Omental fat pad (tissue), 4 donors: ENCODE results near the gene ANKMY1. TPM values are rescaled to one million over a fixed set of nuclear protein-coding genes. Genes with fewer than 3 reads are reported as not detected.

Experiments used
- ATAC-seq: fragments of 150-250 bp; one replicate; pipeline ENCODE4 v1.9.1; 2016; ENCODE audit warnings: mild to moderate bottlenecking, moderate library complexity; ENCODE audit not compliant: low FRiP score
- DNase-seq: peaks from one replicate; pipeline ENCODE4 v3.0.0-alpha.2; 2019; ENCODE audit warnings: low spot score
- CTCF ChIP-seq, 3 donors: fragments of 450-650 bp; IDR thresholded peaks; one replicate each; pipeline ENCODE4 v1.5.1; 2016 to 2017; ENCODE audit warnings: antibody characterized with exemption in 3 of 3, mild to moderate bottlenecking in 3 of 3, moderate library complexity in 2 of 3
- total RNA-seq, 4 donors: library from RNA; depleted of rRNA; stranded (reverse); fragments of >200 nt; gene quantifications; one replicate each; pipeline ENCODE4 v1.1.0, GENCODE V29; 2016

ANKMY1 gene
- total RNA-seq, 4 donors from 2014 or later: 8.3 to 23.2 (median 16.7) TPM

GRCh38 chr2:240482141-240482540 lies 75.6 kb downstream of the ANKMY1 start:
- ATAC-seq: no peak
- peak; percentile 14 for DNase-seq
- TF ChIP-seq CTCF (IDR thresholded peaks at IDR 0.05): no peak

GRCh38 chr2:240481720-240482119 lies 76.1 kb downstream of the ANKMY1 start:
- ATAC-seq: peak; percentile 32
- DNase-seq: no peak
- no peak for TF ChIP-seq CTCF (IDR thresholded peaks at IDR 0.05)

GRCh38 chr2:240480834-240481623 lies 76.8 kb downstream of the ANKMY1 start:
- DNase-seq (peak; percentile 20), ATAC-seq (no peak)
- TF ChIP-seq CTCF (IDR thresholded peaks at IDR 0.05): no peak

GRCh38 chr2:240479111-240479501 lies 78.7 kb downstream of the ANKMY1 start:
- DNase-seq: peak; percentile 9
- no peak for ATAC-seq
- no peak for TF ChIP-seq CTCF (IDR thresholded peaks at IDR 0.05)

GRCh38 chr2:240478346-240479110 lies 79.3 kb downstream of the ANKMY1 start:
- TF ChIP-seq CTCF (IDR thresholded peaks at IDR 0.05): no peak
- ATAC-seq (no peak), DNase-seq (peak; percentile 6)

- no peak for TF ChIP-seq CTCF (IDR thresholded peaks at IDR 0.05)
- DNase-seq (peak; percentile 8), ATAC-seq (no peak)
These were observed 79.9 kb downstream of the ANKMY1 start for GRCh38 chr2:240477916-240478315.
